ENCODE data around the gene SRRM2.

The SRRM2 gene

GRCh38 chr16:2779978-2780898 lies 27.8 kb downstream of the SRRM2 start:
- Histone ChIP-seq H3K4me3 (replicated peaks; ENCODE audit: insufficient read depth, low read length) (no peak overlapping the region), H3K27ac (replicated peaks) (no peak overlapping the region), H3K27me3 (ENCODE audit: insufficient read depth, poor library complexity, severe bottlenecking) (peaks cover 7% of the 10 kb centered on the region)
- TF ChIP-seq SPI1 (IDR thresholded peaks at IDR 0.05; ENCODE audit: borderline replicate concordance, low read depth) (no peak), POLR2AphosphoS5 (IDR thresholded peaks at IDR 0.05; ENCODE audit: low read depth) (no peak), REST (IDR thresholded peaks at IDR 0.05; ENCODE audit: insufficient replicate concordance, low read depth) (no peak), GABPA (IDR thresholded peaks at IDR 0.05; ENCODE audit: low read depth) (no peak), CTCF (IDR thresholded peaks at IDR 0.05; ENCODE audit: insufficient read depth, low read length) (no peak)
- DNase-seq (ENCODE audit: low read depth in 1 of 2, low spot score in 1 of 2): no peak

GRCh38 chr16:2782583-2783351 lies 30.3 kb downstream of the SRRM2 start:
- H3K4me3 ChIP-seq (replicated peaks; ENCODE audit: insufficient read depth, low read length): no peak overlapping the region
- no peak for DNase-seq (ENCODE audit: low read depth in 1 of 2, low spot score in 1 of 2)
- H3K27me3 ChIP-seq (ENCODE audit: insufficient read depth, poor library complexity, severe bottlenecking): peaks cover 18% of the 10 kb centered on the region
- H3K27ac ChIP-seq (replicated peaks): no peak overlapping the region
- TF ChIP-seq CTCF (IDR thresholded peaks at IDR 0.05; ENCODE audit: insufficient read depth, low read length) (no peak), REST (IDR thresholded peaks at IDR 0.05; ENCODE audit: insufficient replicate concordance, low read depth) (no peak), POLR2AphosphoS5 (IDR thresholded peaks at IDR 0.05; ENCODE audit: low read depth) (no peak), SPI1 (IDR thresholded peaks at IDR 0.05; ENCODE audit: borderline replicate concordance, low read depth) (no peak), GABPA (IDR thresholded peaks at IDR 0.05; ENCODE audit: low read depth) (no peak)

DNA sequence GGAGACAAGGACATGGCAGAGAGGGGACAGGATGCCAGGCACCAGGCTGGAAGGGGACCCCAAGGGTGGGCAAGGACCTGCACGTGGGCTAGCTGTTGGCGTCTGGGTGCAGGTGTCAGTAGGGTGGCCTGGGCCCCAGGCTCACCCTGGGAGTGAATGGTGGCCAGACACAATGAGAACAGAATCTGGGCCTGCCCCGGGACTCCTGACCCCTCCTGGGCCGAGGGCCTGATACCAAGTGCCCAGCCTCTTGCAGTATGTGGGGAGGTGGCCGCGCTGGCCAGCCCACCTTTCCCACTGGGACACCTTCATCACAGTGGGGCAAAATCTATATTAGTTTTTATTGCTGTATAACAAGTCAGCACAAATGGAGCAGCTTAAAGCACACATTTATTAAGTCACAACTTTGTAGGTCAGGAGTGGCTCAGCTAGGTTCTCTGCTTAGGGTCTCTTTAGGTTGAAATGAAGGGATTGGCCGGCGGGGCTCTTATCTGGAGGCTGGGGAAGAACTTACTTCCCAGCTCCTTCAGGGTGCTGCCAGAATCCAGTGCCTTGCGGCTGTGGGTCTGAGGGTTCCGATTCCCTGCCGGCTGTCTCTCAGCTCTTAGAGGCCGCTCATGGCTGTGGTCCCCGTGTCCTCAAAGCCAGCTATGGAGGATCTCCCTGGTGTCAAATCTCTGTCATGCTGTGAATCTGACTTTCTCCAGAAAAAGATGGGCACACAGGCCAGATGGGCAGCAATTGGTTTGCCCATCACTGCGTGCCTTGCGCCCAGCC lies 31.3 kb downstream of the SRRM2 start:
- peaks cover 20% of the 10 kb centered on the region for H3K27me3 ChIP-seq (ENCODE audit: insufficient read depth, poor library complexity, severe bottlenecking)
- no peak for DNase-seq (ENCODE audit: low read depth in 1 of 2, low spot score in 1 of 2)
- H3K27ac ChIP-seq (replicated peaks): no peak overlapping the region
- H3K4me3 ChIP-seq (replicated peaks; ENCODE audit: insufficient read depth, low read length): no peak overlapping the region
- TF ChIP-seq GABPA (IDR thresholded peaks at IDR 0.05; ENCODE audit: low read depth): no peak
- TF ChIP-seq SPI1 (IDR thresholded peaks at IDR 0.05; ENCODE audit: borderline replicate concordance, low read depth): no peak
- TF ChIP-seq REST (IDR thresholded peaks at IDR 0.05; ENCODE audit: insufficient replicate concordance, low read depth): no peak
- TF ChIP-seq POLR2AphosphoS5 (IDR thresholded peaks at IDR 0.05; ENCODE audit: low read depth): no peak
- no peak for TF ChIP-seq CTCF (IDR thresholded peaks at IDR 0.05; ENCODE audit: insufficient read depth, low read length)
